ENCODE measurements around the gene GADL1. TPM values are rescaled to one million over a fixed set of nuclear protein-coding genes. Genes with fewer than 3 reads are reported as not detected.

GADL1 gene
- total RNA-seq, 1 donor from 2014 or later, result not detected

GRCh38 chr3:30677347-30677685 lies 217.1 kb downstream of the GADL1 start:
- DNase-seq (ENCODE audit: low read depth in 2 of 2), result no peak

GRCh38 chr3:30676424-30677346 lies 217.8 kb downstream of the GADL1 start:
- DNase-seq (ENCODE audit: low read depth in 2 of 2), result no peak
